ENCODE measurements around the gene FRMD5. TPM values are rescaled to one million over a fixed set of nuclear protein-coding genes. Genes with fewer than 3 reads are reported as not detected.
A peak's percentile ranks its signal among the peaks of the same experiment; 100 is the strongest.
"Not testable (repeated sequence)": the region's sequence is repeated elsewhere in the genome, so short reads cannot be mapped to it uniquely, and the experiment has no call there.

The FRMD5 gene
- total and polyA plus RNA-seq, 2 donors = 0.32 to 2.9 TPM

- WGBS = 91% methylated on average over 7 of the region's 7 CpGs
- H3K4me1 ChIP-seq (ENCODE audit: insufficient read depth) = no peaks in the 10 kb centered on the region
- H3K36me3 ChIP-seq (ENCODE audit: insufficient read depth) = no peaks in the 10 kb centered on the region
- no peak overlapping the region for H3K4me3 ChIP-seq (ENCODE audit: low read depth, low read length)
- no peak overlapping the region for H3K27ac ChIP-seq (ENCODE audit: low read depth)
- no peak for DNase-seq (ENCODE audit: extremely low spot score)
Measured at GRCh38 chr15:43881944-43882343, 313.1 kb downstream of the FRMD5 start.

- DNase-seq (ENCODE audit: extremely low spot score) = no peak
- Histone ChIP-seq H3K4me1 (ENCODE audit: insufficient read depth) (no peaks in the 10 kb centered on the region), H3K4me3 (ENCODE audit: low read depth, low read length) (no peak overlapping the region), H3K27ac (ENCODE audit: low read depth) (no peak overlapping the region), H3K36me3 (ENCODE audit: insufficient read depth) (no peaks in the 10 kb centered on the region)
- WGBS = 88% methylated on average over 4 of the region's 4 CpGs
Measured at GRCh38 chr15:43881245-43881644, 313.8 kb downstream of the FRMD5 start.

- 71% methylated on average over 5 of the region's 5 CpGs for WGBS
- Histone ChIP-seq H3K4me3 (ENCODE audit: low read depth, low read length) (no peak overlapping the region), H3K36me3 (ENCODE audit: insufficient read depth) (no peaks in the 10 kb centered on the region), H3K27ac (ENCODE audit: low read depth) (no peak overlapping the region), H3K4me1 (ENCODE audit: insufficient read depth) (no peaks in the 10 kb centered on the region)
- DNase-seq (ENCODE audit: extremely low spot score) = no peak
Measured at GRCh38 chr15:43880406-43881194, 314.5 kb downstream of the FRMD5 start.

- Histone ChIP-seq H3K4me1 (ENCODE audit: insufficient read depth) (no peaks in the 10 kb centered on the region), H3K4me3 (ENCODE audit: low read depth, low read length) (no peak overlapping the region), H3K36me3 (ENCODE audit: insufficient read depth) (no peaks in the 10 kb centered on the region), H3K27ac (ENCODE audit: low read depth) (no peak overlapping the region)
- no peak for DNase-seq (ENCODE audit: extremely low spot score)
- 59% methylated on average over 15 of the region's 15 CpGs for WGBS
Measured at GRCh38 chr15:43879386-43880355, 315.4 kb downstream of the FRMD5 start.

GRCh38 chr15:43878446-43878845 lies 316.6 kb downstream of the FRMD5 start:
- no peak for DNase-seq (ENCODE audit: extremely low spot score)

GRCh38 chr15:43877371-43877770 lies 317.7 kb downstream of the FRMD5 start:
- Histone ChIP-seq H3K36me3 (ENCODE audit: insufficient read depth) (no peaks in the 10 kb centered on the region), H3K4me3 (ENCODE audit: low read depth, low read length) (no peak overlapping the region), H3K27ac (ENCODE audit: low read depth) (no peak overlapping the region), H3K4me1 (ENCODE audit: insufficient read depth) (no peaks in the 10 kb centered on the region)
- 67% methylated on average over 4 of the region's 4 CpGs for WGBS
- DNase-seq (ENCODE audit: extremely low spot score) = no peak

More at GRCh38 chr15:43878446-43878845, 316.6 kb downstream of the FRMD5 start:
- WGBS = 92% methylated on average over 2 of the region's 2 CpGs
- Histone ChIP-seq H3K27ac (ENCODE audit: low read depth) (no peak overlapping the region), H3K4me3 (ENCODE audit: low read depth, low read length) (no peak overlapping the region), H3K36me3 (ENCODE audit: insufficient read depth) (no peaks in the 10 kb centered on the region), H3K4me1 (ENCODE audit: insufficient read depth) (no peaks in the 10 kb centered on the region)

GRCh38 chr15:43876872-43877271 lies 318.2 kb downstream of the FRMD5 start:
- H3K36me3 ChIP-seq (ENCODE audit: insufficient read depth) = no peaks in the 10 kb centered on the region
- no peak overlapping the region for H3K27ac ChIP-seq (ENCODE audit: low read depth)
- 83% methylated on average over 3 of the region's 3 CpGs for WGBS
- H3K4me3 ChIP-seq (ENCODE audit: low read depth, low read length) = no peak overlapping the region
- no peaks in the 10 kb centered on the region for H3K4me1 ChIP-seq (ENCODE audit: insufficient read depth)
- no peak for DNase-seq (ENCODE audit: extremely low spot score)

GRCh38 chr15:43873651-43874050 lies 321.4 kb downstream of the FRMD5 start:
- WGBS = 94% methylated on average over 10 of the region's 10 CpGs
- no peaks in the 10 kb centered on the region for H3K36me3 ChIP-seq (ENCODE audit: insufficient read depth)
- no peaks in the 10 kb centered on the region for H3K4me1 ChIP-seq (ENCODE audit: insufficient read depth)
- DNase-seq (ENCODE audit: extremely low spot score) = no peak
- no peak overlapping the region for H3K27ac ChIP-seq (ENCODE audit: low read depth)
- H3K4me3 ChIP-seq (ENCODE audit: low read depth, low read length) = no peak overlapping the region

- WGBS = 57% methylated on average over 6 of the region's 6 CpGs
Measured at GRCh38 chr15:43872416-43873020, 322.6 kb downstream of the FRMD5 start.

GRCh38 chr15:43871835-43872234 lies 323.2 kb downstream of the FRMD5 start:
- H3K4me3 ChIP-seq (ENCODE audit: low read depth, low read length) = no peak overlapping the region
- no peak for DNase-seq (ENCODE audit: extremely low spot score)
- no peaks in the 10 kb centered on the region for H3K36me3 ChIP-seq (ENCODE audit: insufficient read depth)
- no peak overlapping the region for H3K27ac ChIP-seq (ENCODE audit: low read depth)
- H3K4me1 ChIP-seq (ENCODE audit: insufficient read depth) = no peaks in the 10 kb centered on the region
- WGBS = 90% methylated on average over 2 of the region's 2 CpGs

More at GRCh38 chr15:43872416-43873020, 322.6 kb downstream of the FRMD5 start:
- DNase-seq (ENCODE audit: extremely low spot score) = peak; percentile 25
- Histone ChIP-seq H3K4me1 (ENCODE audit: insufficient read depth) (no peaks in the 10 kb centered on the region), H3K36me3 (ENCODE audit: insufficient read depth) (no peaks in the 10 kb centered on the region), H3K27ac (ENCODE audit: low read depth) (no peak overlapping the region), H3K4me3 (ENCODE audit: low read depth, low read length) (no peak overlapping the region)

GRCh38 chr15:43868406-43868805 lies 326.7 kb downstream of the FRMD5 start:
- Histone ChIP-seq H3K4me1 (ENCODE audit: insufficient read depth) (no peaks in the 10 kb centered on the region), H3K4me3 (ENCODE audit: low read depth, low read length) (no peak overlapping the region), H3K36me3 (ENCODE audit: insufficient read depth) (no peaks in the 10 kb centered on the region), H3K27ac (ENCODE audit: low read depth) (no peak overlapping the region)
- DNase-seq (ENCODE audit: extremely low spot score) = no peak
- 75% methylated on average over 2 of the region's 2 CpGs for WGBS

- WGBS = 90% methylated on average over 5 of the region's 5 CpGs
- no peaks in the 10 kb centered on the region for H3K4me1 ChIP-seq (ENCODE audit: insufficient read depth)
- no peaks in the 10 kb centered on the region for H3K36me3 ChIP-seq (ENCODE audit: insufficient read depth)
- H3K4me3 ChIP-seq (ENCODE audit: low read depth, low read length) = no peak overlapping the region
- no peak overlapping the region for H3K27ac ChIP-seq (ENCODE audit: low read depth)
- DNase-seq (ENCODE audit: extremely low spot score) = no peak
Measured at GRCh38 chr15:43867096-43867495, 328.0 kb downstream of the FRMD5 start.

GRCh38 chr15:43866636-43867035 lies 328.4 kb downstream of the FRMD5 start:
- not testable (repeated sequence) for H3K4me1 ChIP-seq (ENCODE audit: insufficient read depth); H3K27ac ChIP-seq (ENCODE audit: low read depth); DNase-seq (ENCODE audit: extremely low spot score); H3K4me3 ChIP-seq (ENCODE audit: low read depth, low read length); H3K36me3 ChIP-seq (ENCODE audit: insufficient read depth)
- 97% methylated on average over 10 of the region's 10 CpGs for WGBS
